M059J (cell line): ENCODE data around the gene TINAG. TPM values are rescaled to one million over a fixed set of nuclear protein-coding genes. Genes with fewer than 3 reads are reported as not detected.

ENCODE experiments used
- DNase-seq: peaks from one replicate; pipeline ENCODE4 v3.0.0-alpha.2; 2012; ENCODE audit warnings: low read depth
- total RNA-seq: library from RNA; depleted of rRNA; stranded (reverse); fragments of >200 nt; shearing (Covaris generic); gene quantifications from 2 replicates; pipeline ENCODE4 v1.2.3, GENCODE V29; 2014; rRNA removed

Gene TINAG, protein sequence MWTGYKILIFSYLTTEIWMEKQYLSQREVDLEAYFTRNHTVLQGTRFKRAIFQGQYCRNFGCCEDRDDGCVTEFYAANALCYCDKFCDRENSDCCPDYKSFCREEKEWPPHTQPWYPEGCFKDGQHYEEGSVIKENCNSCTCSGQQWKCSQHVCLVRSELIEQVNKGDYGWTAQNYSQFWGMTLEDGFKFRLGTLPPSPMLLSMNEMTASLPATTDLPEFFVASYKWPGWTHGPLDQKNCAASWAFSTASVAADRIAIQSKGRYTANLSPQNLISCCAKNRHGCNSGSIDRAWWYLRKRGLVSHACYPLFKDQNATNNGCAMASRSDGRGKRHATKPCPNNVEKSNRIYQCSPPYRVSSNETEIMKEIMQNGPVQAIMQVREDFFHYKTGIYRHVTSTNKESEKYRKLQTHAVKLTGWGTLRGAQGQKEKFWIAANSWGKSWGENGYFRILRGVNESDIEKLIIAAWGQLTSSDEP
- not detected in 2 replicates for total RNA-seq

DNA sequence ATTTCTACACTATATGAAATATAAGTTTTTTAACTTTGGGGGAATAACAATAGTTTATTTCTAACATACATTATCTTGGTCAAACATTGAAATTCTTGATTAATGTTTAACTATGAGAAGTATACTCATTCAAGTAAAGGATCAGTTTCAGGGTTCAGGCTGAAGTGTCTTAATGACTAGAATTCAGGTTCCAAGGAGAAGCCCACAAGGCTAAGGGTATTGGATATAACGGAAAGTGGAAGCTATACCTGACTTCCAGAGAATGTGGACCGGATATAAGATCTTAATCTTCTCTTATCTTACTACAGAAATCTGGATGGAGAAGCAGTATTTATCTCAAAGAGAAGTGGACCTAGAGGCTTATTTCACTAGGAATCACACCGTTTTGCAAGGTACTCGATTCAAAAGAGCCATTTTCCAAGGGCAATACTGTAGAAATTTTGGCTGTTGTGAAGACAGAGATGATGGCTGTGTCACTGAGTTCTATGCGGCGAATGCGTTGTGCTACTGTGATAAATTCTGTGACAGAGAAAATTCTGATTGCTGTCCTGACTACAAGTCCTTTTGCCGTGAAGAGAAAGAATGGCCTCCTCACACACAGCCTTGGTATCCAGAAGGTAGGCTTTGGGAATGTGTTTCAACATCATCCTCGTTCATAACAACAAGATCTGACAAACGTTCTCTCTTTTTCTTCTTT, at the start of gene TINAG:
TINAG (plus strand) TSS at position 153 of the 697 bp plus-strand sequence; CDS start at position 263, 110 bp downstream.
- DNase-seq = no peak

GRCh38 chr6:54260025-54260424, 48.2 kb upstream of the TINAG start:
- no peak for DNase-seq

GRCh38 chr6:54262499-54262898, 45.7 kb upstream of the TINAG start:
- no peak for DNase-seq

DNA sequence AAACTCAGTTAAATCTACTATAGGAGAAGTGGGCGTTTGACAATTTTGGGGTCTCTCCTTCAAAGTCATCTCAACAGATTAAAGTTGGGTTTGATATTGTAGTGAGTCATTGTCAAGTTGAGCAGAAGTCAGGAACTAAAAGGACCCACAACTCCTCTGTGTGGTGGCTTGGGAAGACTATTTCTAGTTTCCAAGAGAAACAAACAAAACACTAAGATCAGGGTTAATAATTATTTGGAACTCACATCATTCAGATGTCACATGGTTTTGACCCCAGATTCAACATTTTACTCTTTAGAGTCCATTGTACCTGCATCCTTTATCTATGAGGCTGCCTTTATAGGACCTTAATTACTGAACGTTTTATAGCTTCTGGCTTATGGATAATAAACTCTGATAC, 45.3 kb upstream of the TINAG start:
- no peak for DNase-seq

DNA sequence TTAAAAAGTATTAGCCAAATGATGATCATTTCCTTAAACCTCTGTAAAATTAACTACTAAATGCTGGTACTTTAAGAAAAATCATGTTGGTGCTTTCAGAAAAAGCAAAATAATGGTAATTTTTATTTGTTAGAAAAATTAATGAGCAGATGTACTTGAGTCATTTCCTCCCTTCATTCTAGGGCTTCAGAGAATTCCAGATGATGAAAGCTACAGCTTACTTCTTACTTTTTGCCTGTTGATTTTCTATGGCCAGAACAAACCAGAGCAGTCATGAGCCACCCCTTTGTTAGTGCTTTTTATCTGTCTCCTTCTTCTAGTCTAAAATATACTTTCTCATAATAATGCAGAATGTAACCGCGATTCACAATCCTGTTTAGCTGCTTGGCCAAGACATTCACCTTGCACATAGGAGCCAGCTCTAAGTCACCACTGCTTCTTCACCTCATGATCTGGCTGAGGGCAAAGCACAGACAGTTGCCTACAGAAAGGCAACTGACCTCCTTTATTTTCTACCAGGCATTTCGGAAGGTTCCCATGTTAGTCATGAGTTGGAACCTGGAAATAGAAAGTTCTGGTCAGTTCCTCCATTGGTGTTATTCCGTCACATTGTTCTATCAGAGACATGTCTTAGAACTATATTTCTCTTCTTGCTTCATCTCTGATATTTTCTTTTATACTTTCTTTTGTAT, 43.5 kb upstream of the TINAG start:
- no peak for DNase-seq

GRCh38 chr6:54266400-54266923, 41.8 kb upstream of the TINAG start:
- DNase-seq = no peak

- peak; percentile 57 for DNase-seq
Observed at GRCh38 chr6:54267798-54268197, 40.4 kb upstream of the TINAG start.

DNA sequence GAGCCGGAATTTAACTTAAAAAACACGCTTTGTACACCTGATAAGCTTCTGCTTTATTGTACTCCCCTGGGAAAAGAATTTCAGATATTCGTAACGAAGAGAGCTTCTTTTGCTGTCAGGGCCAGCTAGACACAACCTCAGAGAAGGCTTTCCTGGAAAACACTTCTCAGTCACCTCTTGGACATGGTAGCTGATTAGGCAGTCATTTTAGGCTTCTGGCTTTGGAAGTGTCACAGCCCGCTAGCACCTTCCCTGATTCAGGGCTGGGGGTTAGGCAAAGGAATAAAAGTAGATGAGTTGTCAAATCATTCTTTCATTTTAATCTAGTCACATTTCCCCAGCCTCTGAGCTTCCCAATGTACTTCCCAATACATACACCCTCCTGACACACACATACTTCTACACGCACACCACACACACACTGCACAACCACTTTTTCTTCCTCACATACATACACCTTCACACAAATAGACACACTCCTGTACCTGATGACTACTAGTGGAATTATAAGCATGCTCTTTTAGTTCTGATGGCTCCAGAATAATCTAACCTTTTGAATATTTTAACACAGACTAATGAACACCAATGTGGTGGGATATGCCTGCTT, 34.9 kb upstream of the TINAG start:
- DNase-seq = no peak

GRCh38 chr6:54274383-54274782, 33.9 kb upstream of the TINAG start:
- no peak for DNase-seq

DNA sequence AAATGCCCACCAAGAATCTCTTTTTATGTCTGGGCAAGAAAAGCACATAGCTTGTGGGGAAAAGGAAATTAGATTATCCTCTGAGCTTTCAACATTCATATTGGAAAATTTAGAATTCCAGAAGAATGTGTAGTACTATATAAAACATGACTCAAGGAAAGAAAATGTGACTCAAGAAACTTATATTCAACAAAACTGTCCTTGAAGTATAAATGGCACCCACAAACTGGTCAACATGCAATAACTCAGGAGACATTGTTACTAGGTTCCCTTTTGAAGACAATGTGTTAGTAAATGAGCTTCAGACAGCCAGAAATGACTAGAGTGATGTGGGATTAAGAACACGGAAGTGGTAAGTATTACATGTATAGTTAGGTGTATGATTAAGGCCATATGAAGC, 26.1 kb upstream of the TINAG start:
- peak; percentile 95 for DNase-seq

GRCh38 chr6:54284161-54284860, 23.9 kb upstream of the TINAG start:
- peak; percentile 48 for DNase-seq

- DNase-seq = no peak
Observed at GRCh38 chr6:54285595-54285994, 22.6 kb upstream of the TINAG start.

DNA sequence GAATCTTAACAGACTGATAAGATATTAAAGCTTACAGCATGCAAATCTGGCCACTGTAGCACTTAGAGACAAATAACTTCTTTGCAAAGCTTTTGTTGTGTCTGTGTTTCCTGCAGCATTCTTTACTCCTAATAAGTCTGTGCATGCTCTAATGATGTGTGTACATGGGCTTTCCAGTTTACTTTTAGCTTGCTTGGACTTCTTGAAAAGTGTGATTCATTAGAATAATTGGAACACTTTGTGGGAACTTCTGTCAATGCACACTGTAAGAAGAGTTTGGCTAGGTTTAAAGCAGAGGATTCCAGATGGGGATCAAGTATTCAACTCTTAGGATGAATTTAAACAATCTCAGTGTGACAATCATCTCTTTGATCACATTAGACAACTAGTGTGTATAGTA, 22.1 kb upstream of the TINAG start:
- peak; percentile 41 for DNase-seq

DNA sequence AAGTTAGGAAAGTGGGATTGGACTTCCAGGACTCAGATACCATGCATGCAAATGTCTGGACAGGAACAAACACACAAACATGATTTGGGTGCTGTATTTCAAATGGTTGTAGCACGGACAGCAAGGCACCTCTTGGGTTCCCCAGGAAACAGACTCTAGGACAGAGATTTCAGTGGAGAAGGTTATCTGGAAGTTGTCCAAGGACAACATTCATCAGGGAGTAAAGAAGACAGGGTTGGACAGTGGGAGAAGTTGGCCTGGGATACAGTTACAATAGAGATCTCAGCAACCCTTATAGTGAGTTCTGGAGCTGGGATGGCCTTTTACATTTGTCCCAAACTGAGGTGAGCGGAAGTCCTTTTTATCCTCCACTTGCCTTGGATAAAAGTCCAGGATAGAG, 19.8 kb upstream of the TINAG start:
- DNase-seq = peak; percentile 49

GRCh38 chr6:54289426-54289825, 18.8 kb upstream of the TINAG start:
- no peak for DNase-seq

- peak; percentile 87 for DNase-seq
Observed at GRCh38 chr6:54291146-54291545, 17.1 kb upstream of the TINAG start.

GRCh38 chr6:54291738-54292137, 16.5 kb upstream of the TINAG start:
- DNase-seq = peak; percentile 84

GRCh38 chr6:54294965-54295532, 13.2 kb upstream of the TINAG start:
- no peak for DNase-seq

DNA sequence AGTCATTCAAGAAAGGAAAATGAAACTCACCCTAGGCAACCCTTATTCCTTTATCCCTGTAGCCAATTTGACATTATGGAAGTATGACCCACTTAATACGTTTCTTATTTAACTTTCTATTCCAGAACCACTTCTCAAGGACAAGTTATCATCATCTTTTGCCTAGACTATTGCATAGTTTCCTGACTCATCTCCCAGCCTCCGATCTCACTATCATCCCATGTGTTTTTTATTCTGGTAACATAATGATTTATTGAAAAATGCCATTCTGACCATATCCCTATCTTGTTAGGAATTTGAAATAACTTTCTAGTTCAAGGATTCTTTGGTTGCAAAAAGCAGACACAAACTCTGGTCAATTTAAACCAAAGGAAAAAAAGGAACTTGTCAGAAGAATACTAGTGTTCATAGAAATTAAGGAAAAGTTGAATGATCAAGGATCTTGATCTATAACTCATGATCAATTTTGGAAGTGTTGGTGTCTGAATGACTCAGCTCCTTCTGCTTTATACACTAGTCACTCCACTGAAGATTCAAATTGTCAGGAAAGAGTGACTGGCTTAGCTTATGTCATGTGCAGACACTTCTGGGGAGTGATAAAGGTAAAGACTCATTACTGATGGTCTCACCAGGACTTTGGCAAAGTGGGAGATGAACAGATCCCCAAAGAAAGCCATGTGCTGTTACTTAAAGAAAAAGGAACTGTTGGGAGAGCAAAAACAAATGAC, 8.5 kb upstream of the TINAG start:
- DNase-seq = no peak

GRCh38 chr6:54301770-54302169, 6.5 kb upstream of the TINAG start:
- no peak for DNase-seq
